H9 (cell line): ENCODE data around the gene DLGAP4. TPM values are rescaled to one million over a fixed set of nuclear protein-coding genes. Genes with fewer than 3 reads are reported as not detected.

Experiments
- DNase-seq: peaks from one replicate; pipeline ENCODE4 v3.0.0-alpha.2; 2017
- H2AFZ ChIP-seq: one replicate; pipeline ENCODE4 v1.6.1; 2013; ENCODE audit warnings: mild to moderate bottlenecking, low read length, control low read depth, moderate library complexity
- H2AK5ac ChIP-seq: 2 replicates; pipeline ENCODE4 v1.6.1; 2013; ENCODE audit warnings: low read length, control low read depth, mixed read lengths; ENCODE audit not compliant: insufficient read length
- H2BK120ac ChIP-seq: one replicate; pipeline ENCODE4 v1.6.1; 2013; ENCODE audit warnings: low read depth, mild to moderate bottlenecking, low read length, control low read depth, inconsistent platforms; ENCODE audit not compliant: poor library complexity, severe bottlenecking
- H2BK12ac ChIP-seq: 2 replicates; pipeline ENCODE4 v1.6.1; 2013; ENCODE audit warnings: low read length, control low read depth, mixed read lengths, low read depth; ENCODE audit not compliant: insufficient read length
- H2BK15ac ChIP-seq: 2 replicates; pipeline ENCODE4 v1.6.1; 2013; ENCODE audit warnings: low read depth, low read length, control low read depth
- H2BK20ac ChIP-seq: one replicate; pipeline ENCODE4 v1.6.1; 2013; ENCODE audit warnings: low read depth, mild to moderate bottlenecking, low read length, control low read depth, inconsistent platforms; ENCODE audit not compliant: poor library complexity, severe bottlenecking
- H2BK5ac ChIP-seq: 2 replicates; pipeline ENCODE4 v1.6.1; 2013; ENCODE audit warnings: low read length, control low read depth, mixed read lengths; ENCODE audit not compliant: insufficient read length
- H3K14ac ChIP-seq: 2 replicates; pipeline ENCODE4 v1.6.1; 2013; ENCODE audit warnings: low read length, control low read depth; ENCODE audit not compliant: insufficient read depth
- H3K18ac ChIP-seq: 2 replicates; pipeline ENCODE4 v1.6.1; 2013; ENCODE audit warnings: low read depth, mild to moderate bottlenecking, mixed read lengths, low read length, control low read depth; ENCODE audit not compliant: insufficient read length
- H3K23ac ChIP-seq: 2 replicates; pipeline ENCODE4 v1.6.1; 2013; ENCODE audit warnings: low read length, control low read depth, mixed read lengths, low read depth; ENCODE audit not compliant: insufficient read length
- H3K23me2 ChIP-seq: 2 replicates; pipeline ENCODE4 v1.6.1; 2013; ENCODE audit warnings: low read depth, mild to moderate bottlenecking, mixed read lengths, low read length, control low read depth; ENCODE audit not compliant: insufficient read length, poor library complexity, severe bottlenecking
- H3K27ac ChIP-seq: 2 replicates; pipeline ENCODE4 v1.5.1; 2013; ENCODE audit warnings: low read length, control low read depth, mixed read lengths, low read depth; ENCODE audit not compliant: insufficient read length
- H3K27me3 ChIP-seq: 2 replicates; pipeline ENCODE4 v1.6.1; 2013; ENCODE audit warnings: low read length, control low read depth, inconsistent platforms; ENCODE audit not compliant: insufficient read depth
- H3K4ac ChIP-seq: 2 replicates; pipeline ENCODE4 v1.6.1; 2013; ENCODE audit warnings: low read depth, mild to moderate bottlenecking, control low read depth, inconsistent platforms, low read length, moderate library complexity
- H3K4me1 ChIP-seq: 2 replicates; pipeline ENCODE4 v1.6.1; 2013; ENCODE audit warnings: low read length, control low read depth, inconsistent platforms; ENCODE audit not compliant: insufficient read depth
- H3K4me2 ChIP-seq: 2 replicates; pipeline ENCODE4 v1.6.1; 2013; ENCODE audit warnings: low read length, control low read depth, mixed read lengths; ENCODE audit not compliant: insufficient read length, insufficient read depth
- H3K56ac ChIP-seq: 2 replicates; pipeline ENCODE4 v1.6.1; 2013; ENCODE audit warnings: low read depth, mild to moderate bottlenecking, mixed read lengths, low read length, control low read depth; ENCODE audit not compliant: insufficient read length
- H3K79me1 ChIP-seq: 2 replicates; pipeline ENCODE4 v1.6.1; 2013; ENCODE audit warnings: low read depth, mild to moderate bottlenecking, moderate library complexity, low read length, control low read depth, inconsistent platforms; ENCODE audit not compliant: insufficient read depth, poor library complexity, severe bottlenecking
- H3K79me2 ChIP-seq: 2 replicates; pipeline ENCODE4 v1.6.1; 2013; ENCODE audit warnings: low read length, control low read depth, inconsistent platforms; ENCODE audit not compliant: insufficient read depth
- H3K9ac ChIP-seq: 2 replicates; pipeline ENCODE4 v1.6.1; 2013; ENCODE audit warnings: low read length, control low read depth, mixed read lengths; ENCODE audit not compliant: insufficient read length; ENCODE audit errors: extremely low read depth
- H3K9me3 ChIP-seq: one replicate; pipeline ENCODE4 v1.6.1; 2013; ENCODE audit warnings: low read depth, low read length, inconsistent platforms; ENCODE audit not compliant: control insufficient read depth
- H3T11ph ChIP-seq: one replicate; pipeline ENCODE4 v1.6.1; 2013; ENCODE audit warnings: mild to moderate bottlenecking, low read length, control low read depth, inconsistent platforms
- H4K20me1 ChIP-seq: one replicate; pipeline ENCODE4 v1.6.1; 2013; ENCODE audit not compliant: control insufficient read depth, insufficient read length, insufficient read depth
- H4K5ac ChIP-seq: 2 replicates; pipeline ENCODE4 v1.6.1; 2013; ENCODE audit warnings: low read depth, mild to moderate bottlenecking, mixed read lengths, low read length, control low read depth; ENCODE audit not compliant: insufficient read length
- H4K8ac ChIP-seq: replicated peaks from 2 replicates; pipeline ENCODE4 v1.6.1; 2013; ENCODE audit warnings: low read length, control low read depth, mixed read lengths, low read depth; ENCODE audit not compliant: insufficient read length
- H4K91ac ChIP-seq: 2 replicates; pipeline ENCODE4 v1.6.1; 2013; ENCODE audit warnings: low read depth, mild to moderate bottlenecking, moderate library complexity, mixed read lengths, low read length, control low read depth; ENCODE audit not compliant: insufficient read length
- H3K27ac Mint-ChIP-seq, 3 experiments: 2 replicates in 2 of 3; 3 replicates in 1 of 3; pipeline ENCODE4 v1.8.0; 2020 to 2021; ENCODE audit warnings: mixed read lengths in 3 of 3, mild to moderate bottlenecking in 1 of 3, moderate library complexity in 1 of 3
- H3K27me3 Mint-ChIP-seq: 2 replicates; pipeline ENCODE4 v1.8.0; 2021; ENCODE audit warnings: low read depth, mild to moderate bottlenecking, moderate library complexity, mixed read lengths
- H3K36me3 Mint-ChIP-seq, 3 experiments: 2 replicates in 2 of 3; 3 replicates in 1 of 3; pipeline ENCODE4 v1.8.0; 2020 to 2021; ENCODE audit warnings: low read depth in 3 of 3, mixed read lengths in 3 of 3; ENCODE audit not compliant: insufficient read depth in 1 of 3
- H3K4me1 Mint-ChIP-seq, 2 experiments: 2 replicates each; pipeline ENCODE4 v1.8.0; 2020; ENCODE audit warnings: mixed read lengths in 2 of 2
- H3K4me3 Mint-ChIP-seq, 2 experiments: 2 replicates in 1 of 2; 3 replicates in 1 of 2; pipeline ENCODE4 v1.8.0; 2020 to 2021; ENCODE audit warnings: mild to moderate bottlenecking in 2 of 2, mixed read lengths in 2 of 2, moderate library complexity in 1 of 2
- H3K9me3 Mint-ChIP-seq, 2 experiments: 2 replicates in 1 of 2; 3 replicates in 1 of 2; pipeline ENCODE4 v1.8.0; 2020; ENCODE audit warnings: mild to moderate bottlenecking in 2 of 2, mixed read lengths in 2 of 2, moderate library complexity in 1 of 2
- WGBS: extraction: QIAGEN DNeasy Blood & Tissue Kit; methylation state at CpG from one replicate; pipeline ENCODE4 v1.1.7; 2013; ENCODE audit warnings: missing lambda C conversion rate, low lambda C conversion rate, mixed read lengths; ENCODE audit not compliant: insufficient read length; ENCODE audit errors: extremely low coverage; 5-methylcytosine and 5-hydroxymethylcytosine counted together
- total RNA-seq: library from RNA; stranded (reverse); gene quantifications from 2 replicates; pipeline ENCODE4 v1.2.1, GENCODE V29; 2021
- TF ChIP-seq, protein P1 (sequence below): fragments of 200-600 bp; sonication (generic); conservative IDR thresholded peaks from 3 replicates; pipeline ENCODE4 v1.8.0; 2021; ENCODE audit warnings: antibody characterized with exemption, mild to moderate bottlenecking

Gene DLGAP4
- total RNA-seq, 1 experiment from 2014 or later = 48.0 TPM

DNA sequence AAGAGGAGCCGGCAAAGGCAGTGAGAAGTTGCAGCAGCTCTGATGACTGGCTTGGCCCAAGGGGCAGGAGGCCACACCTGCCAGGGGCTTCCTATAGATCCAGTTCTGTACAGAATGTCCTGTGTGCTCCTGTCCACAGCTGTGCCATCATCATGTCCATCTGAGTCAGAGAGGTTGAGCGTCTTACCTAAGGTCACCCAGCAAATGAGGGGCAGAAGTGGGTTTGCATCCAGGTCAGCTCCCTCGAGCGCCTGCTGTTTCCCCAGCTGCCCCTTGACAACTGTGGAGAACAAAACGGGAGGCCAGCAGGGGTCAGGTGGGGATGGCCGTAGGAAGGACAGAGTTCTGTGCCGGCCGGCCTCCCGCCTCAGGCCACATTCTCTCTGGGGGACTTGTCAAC, 47.6 kb downstream of the DLGAP4 start:
- Histone ChIP-seq H3K9me3 (no peaks in the 10 kb centered on the region), H3T11ph (no peak overlapping the region), H3K14ac (no peak overlapping the region; the same call in 1 of the 2 replicates), H3K4me1 (no peaks in the 10 kb centered on the region), H4K8ac (no peak overlapping the region), H4K5ac (no peak overlapping the region), H4K20me1 (no peaks in the 10 kb centered on the region), H2BK5ac (no peak overlapping the region), H2AFZ (no peak overlapping the region), H3K18ac (no peak overlapping the region), H3K79me2 (no peaks in the 10 kb centered on the region), H3K4me2 (no peak overlapping the region), H3K23me2 (no peaks in the 10 kb centered on the region), H4K91ac (no peak overlapping the region), H3K56ac (no peak overlapping the region), H3K9ac (no peak overlapping the region), H2BK15ac (no peak overlapping the region), H3K27ac (no peak overlapping the region), H3K4ac (no peak overlapping the region), H2BK20ac (no peak overlapping the region), H2AK5ac (no peak overlapping the region), H3K79me1 (no peaks in the 10 kb centered on the region), H3K23ac (no peak overlapping the region), H2BK120ac (no peak overlapping the region), H3K27me3 (no peaks in the 10 kb centered on the region), H2BK12ac (no peak overlapping the region)
- H3K4me1 Mint-ChIP-seq = peaks cover 15 to 16% of the 10 kb centered on the region in 2 experiments
- TF ChIP-seq, protein P1, sequence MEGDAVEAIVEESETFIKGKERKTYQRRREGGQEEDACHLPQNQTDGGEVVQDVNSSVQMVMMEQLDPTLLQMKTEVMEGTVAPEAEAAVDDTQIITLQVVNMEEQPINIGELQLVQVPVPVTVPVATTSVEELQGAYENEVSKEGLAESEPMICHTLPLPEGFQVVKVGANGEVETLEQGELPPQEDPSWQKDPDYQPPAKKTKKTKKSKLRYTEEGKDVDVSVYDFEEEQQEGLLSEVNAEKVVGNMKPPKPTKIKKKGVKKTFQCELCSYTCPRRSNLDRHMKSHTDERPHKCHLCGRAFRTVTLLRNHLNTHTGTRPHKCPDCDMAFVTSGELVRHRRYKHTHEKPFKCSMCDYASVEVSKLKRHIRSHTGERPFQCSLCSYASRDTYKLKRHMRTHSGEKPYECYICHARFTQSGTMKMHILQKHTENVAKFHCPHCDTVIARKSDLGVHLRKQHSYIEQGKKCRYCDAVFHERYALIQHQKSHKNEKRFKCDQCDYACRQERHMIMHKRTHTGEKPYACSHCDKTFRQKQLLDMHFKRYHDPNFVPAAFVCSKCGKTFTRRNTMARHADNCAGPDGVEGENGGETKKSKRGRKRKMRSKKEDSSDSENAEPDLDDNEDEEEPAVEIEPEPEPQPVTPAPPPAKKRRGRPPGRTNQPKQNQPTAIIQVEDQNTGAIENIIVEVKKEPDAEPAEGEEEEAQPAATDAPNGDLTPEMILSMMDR = no peak
- no peak overlapping the region for H3K27ac Mint-ChIP-seq
- DNase-seq = no peak
- peaks cover 3% of the 10 kb centered on the region for H3K27me3 Mint-ChIP-seq
- H3K36me3 Mint-ChIP-seq = no peaks in the 10 kb centered on the region
- no peak overlapping the region for H3K4me3 Mint-ChIP-seq
- H3K9me3 Mint-ChIP-seq = no peaks in the 10 kb centered on the region; a peak in 2 of 5 replicates
- no CpG with 5 or more reads among the region's 9 CpGs for WGBS
